ENCODE results near the gene NOP14.

Gene NOP14

GRCh38 chr4:2909583-2909982 is 53.6 kb downstream of the NOP14 start:
- DNase-seq, result no peak

- no peak for DNase-seq
These were observed 54.5 kb downstream of the NOP14 start for GRCh38 chr4:2908686-2909085.

- DNase-seq, result no peak
These were observed 55.4 kb downstream of the NOP14 start for GRCh38 chr4:2907706-2908293.

GRCh38 chr4:2907226-2907625 is 56.0 kb downstream of the NOP14 start:
- no peak for DNase-seq

- DNase-seq, result no peak
These were observed 57.0 kb downstream of the NOP14 start for GRCh38 chr4:2906218-2906617.

- no peak for DNase-seq
These were observed 57.7 kb downstream of the NOP14 start for GRCh38 chr4:2905544-2905943.

- no peak for DNase-seq
These were observed 61.1 kb downstream of the NOP14 start for GRCh38 chr4:2902126-2902525.

- DNase-seq, result no peak
These were observed 62.0 kb downstream of the NOP14 start for GRCh38 chr4:2901186-2901585.

- DNase-seq, result no peak
These were observed 62.5 kb downstream of the NOP14 start for GRCh38 chr4:2900741-2901140.

- no peak for DNase-seq
These were observed 65.2 kb downstream of the NOP14 start for GRCh38 chr4:2898001-2898400.

GRCh38 chr4:2893772-2894171 is 69.4 kb downstream of the NOP14 start:
- DNase-seq, result no peak

- no peak for DNase-seq
These were observed 71.9 kb downstream of the NOP14 start for GRCh38 chr4:2891294-2891693.

GRCh38 chr4:2888886-2889285 is 74.3 kb downstream of the NOP14 start:
- no peak for DNase-seq
